HTR-8/SVneo (cell line): ENCODE data around the gene RFFL.

ENCODE experiments used
- DNase-seq: peaks from one replicate; pipeline ENCODE4 v3.0.0; 2011; ENCODE audit warnings: low spot score, mixed read lengths; ENCODE audit not compliant: insufficient read length
- FAIRE-seq: peaks from 2 replicates; lab custom pipeline; 2011; peaks lifted over from hg19 to GRCh38; lab: Jason Lieb, UNC

Gene RFFL

GRCh38 chr17:34981538-34982241 lies 81.8 kb downstream of the RFFL start:
- FAIRE-seq (no peak), DNase-seq (peak; percentile 28)

GRCh38 chr17:34980681-34981537 lies 82.6 kb downstream of the RFFL start:
- DNase-seq (peak; percentile 84), FAIRE-seq (no peak)

- peak; percentile 98 for DNase-seq
- peak; percentile 99 for FAIRE-seq
Measured at GRCh38 chr17:34980353-34980680, 83.2 kb downstream of the RFFL start, which contains the start of gene LIG3. Gene LIG3 (plus strand): TSS chr17:34980512. CDS start chr17:34983006, 2,494 bp downstream.

GRCh38 chr17:34979650-34980352 lies 83.7 kb downstream of the RFFL start:
- FAIRE-seq, result no peak
- no peak for DNase-seq

GRCh38 chr17:34979153-34979552 lies 84.4 kb downstream of the RFFL start:
- no peak for DNase-seq
- FAIRE-seq, result no peak

GRCh38 chr17:34974794-34975785 lies 88.4 kb downstream of the RFFL start:
- no peak for DNase-seq
- FAIRE-seq, result no peak

GRCh38 chr17:34974179-34974578 lies 89.3 kb downstream of the RFFL start:
- no peak for DNase-seq

GRCh38 chr17:34961093-34961911 lies 102.2 kb downstream of the RFFL start, which contains the start of the genes CCT6B and ZNF830:
Gene CCT6B (minus strand): TSS chr17:34961460. CDS start chr17:34961393, 67 bp downstream.
Gene ZNF830 (plus strand): TSS chr17:34961540. CDS start chr17:34961567, 27 bp downstream.
- FAIRE-seq (peak; percentile 92), DNase-seq (peak; percentile 96)

More at GRCh38 chr17:34974179-34974578, 89.3 kb downstream of the RFFL start:
- no peak for FAIRE-seq

- no peak for FAIRE-seq
Measured at GRCh38 chr17:34958438-34958837, 105.1 kb downstream of the RFFL start.

More at GRCh38 chr17:34958438-34958837, 105.1 kb downstream of the RFFL start:
- DNase-seq, result no peak
